ENCODE measurements around the gene SYP.

GRCh38 chrX:49187526-49187925 is 12.5 kb downstream of the SYP start:
- no peak for TF ChIP-seq POLR2A (IDR thresholded peaks at IDR 0.05; ENCODE audit: low read depth, low read length)
- TF ChIP-seq POLR2AphosphoS5 (IDR thresholded peaks at IDR 0.05; ENCODE audit: low read depth, low read length), result no peak
- TF ChIP-seq TAF1 (IDR thresholded peaks at IDR 0.05; ENCODE audit: low read depth, low read length), result no peak
- no peak for TF ChIP-seq POU2F2 (IDR thresholded peaks at IDR 0.05; ENCODE audit: low read depth, low read length)
